Measurements from ENCODE around the gene FBXO27.

GRCh38 chr19:39003796-39004195, 28.6 kb downstream of the FBXO27 start:
- TF ChIP-seq CTCF (IDR thresholded peaks at IDR 0.05) = no peak
- TF ChIP-seq POLR2AphosphoS5 (IDR thresholded peaks at IDR 0.05) = no peak
- TF ChIP-seq POLR2A (IDR thresholded peaks at IDR 0.05) = no peak
- TF ChIP-seq EP300 (IDR thresholded peaks at IDR 0.05) = no peak

All from gastroesophageal sphincter (tissue), 3 donors.